ENCODE measurements around the gene ZNF853.

ZNF853 gene

GRCh38 chr7:6647080-6647479 lies 31.7 kb downstream of the ZNF853 start:
- H3K36me3 ChIP-seq: peaks cover 41 to 100% (median 93%) of the 10 kb centered on the region in 3 donors
- DNase-seq: no peak
- intact Hi-C loops (cut with DNase I; ENCODE audit: low total_unique reads): loop anchor here (10.0 kb wide), 1 partner anchor 68 kb away; no protein-coding TSS in a partner anchor
- no peak overlapping the region for H3K27ac ChIP-seq
- H3K27me3 ChIP-seq: no peaks in the 10 kb centered on the region
- TF ChIP-seq CTCF (IDR thresholded peaks at IDR 0.05): no peak
- no peaks in the 10 kb centered on the region for H3K4me1 ChIP-seq
- H3K4me3 ChIP-seq: no peak overlapping the region
- H3K9me3 ChIP-seq: no peaks in the 10 kb centered on the region

GRCh38 chr7:6647541-6647940 lies 32.1 kb downstream of the ZNF853 start:
- intact Hi-C loops (cut with DNase I; ENCODE audit: low total_unique reads): loop anchor here (10.0 kb wide), 1 partner anchor 67 kb away; no protein-coding TSS in a partner anchor
- Histone ChIP-seq H3K4me1 (no peaks in the 10 kb centered on the region), H3K36me3 (peaks cover 41 to 100% (median 93%) of the 10 kb centered on the region in 3 donors), H3K27ac (no peak overlapping the region), H3K4me3 (no peak overlapping the region), H3K9me3 (peaks cover 0 to 4% (median 0%) of the 10 kb centered on the region in 3 donors), H3K27me3 (no peaks in the 10 kb centered on the region)
- TF ChIP-seq CTCF (IDR thresholded peaks at IDR 0.05): no peak
- no peak for DNase-seq

GRCh38 chr7:6648066-6648814 lies 32.8 kb downstream of the ZNF853 start:
- intact Hi-C loops (cut with DNase I; ENCODE audit: low total_unique reads): loop anchor here (10.0 kb wide), 1 partner anchor 67 kb away; no protein-coding TSS in a partner anchor
- no peak overlapping the region for H3K4me3 ChIP-seq
- H3K36me3 ChIP-seq: peaks cover 37 to 100% (median 92%) of the 10 kb centered on the region in 3 donors
- H3K4me1 ChIP-seq: no peaks in the 10 kb centered on the region
- no peak overlapping the region for H3K27ac ChIP-seq
- no peaks in the 10 kb centered on the region for H3K27me3 ChIP-seq
- peaks cover 0 to 7% (median 0%) of the 10 kb centered on the region in 3 donors for H3K9me3 ChIP-seq
- DNase-seq: no peak
- no peak for TF ChIP-seq CTCF (IDR thresholded peaks at IDR 0.05)

- Histone ChIP-seq H3K27me3 (no peaks in the 10 kb centered on the region), H3K27ac (no peak overlapping the region), H3K36me3 (peaks cover 32 to 100% (median 88%) of the 10 kb centered on the region in 3 donors), H3K9me3 (peaks cover 0 to 7% (median 0%) of the 10 kb centered on the region in 3 donors), H3K4me3 (no peak overlapping the region), H3K4me1 (no peaks in the 10 kb centered on the region)
- no peak for DNase-seq
- no peak for TF ChIP-seq CTCF (IDR thresholded peaks at IDR 0.05)
- intact Hi-C loops (cut with DNase I; ENCODE audit: low total_unique reads): loop anchor here (10.0 kb wide), 1 partner anchor 66 kb away; no protein-coding TSS in a partner anchor
Observed at GRCh38 chr7:6648815-6649104, 33.4 kb downstream of the ZNF853 start.

- H3K27me3 ChIP-seq: no peaks in the 10 kb centered on the region
- H3K36me3 ChIP-seq: peaks cover 26 to 100% (median 82%) of the 10 kb centered on the region in 3 donors
- no peak overlapping the region for H3K4me3 ChIP-seq
- H3K4me1 ChIP-seq: no peaks in the 10 kb centered on the region
- intact Hi-C loops (cut with DNase I; ENCODE audit: low total_unique reads): loop anchor here (10.0 kb wide), 1 partner anchor 65 kb away; no protein-coding TSS in a partner anchor
- TF ChIP-seq CTCF (IDR thresholded peaks at IDR 0.05): no peak
- peaks cover 0 to 7% (median 0%) of the 10 kb centered on the region in 3 donors for H3K9me3 ChIP-seq
- DNase-seq: peak in 1 of 2 donors; percentile 40
- H3K27ac ChIP-seq: no peak overlapping the region
Observed at GRCh38 chr7:6649241-6649961, 34.0 kb downstream of the ZNF853 start.

Data from tibial artery (tissue), 4 donors.